NCI-H2107 treated with DMSO at 0.1 percent for 48 hours (cell line): ENCODE results near the gene ITPR1.

Experiments
- DNase-seq: peaks from one replicate; lab custom pipeline; 2025; ENCODE audit not compliant: unreplicated experiment; lab: John Stamatoyannopoulos, UW

Gene ITPR1

GRCh38 chr3:4478261-4478660 is 14.9 kb upstream of the ITPR1 start:
- DNase-seq = no peak

- no peak for DNase-seq
Measured at GRCh38 chr3:4491855-4492207, 1.3 kb upstream of the ITPR1 start.

GRCh38 chr3:4492208-4493013 is 737 bp upstream of the ITPR1 start:
- no peak for DNase-seq

GRCh38 chr3:4493941-4494894 is 1.1 kb downstream of the ITPR1 start:
- no peak for DNase-seq

- DNase-seq = no peak
Measured at GRCh38 chr3:4494895-4495264, 1.7 kb downstream of the ITPR1 start.

GRCh38 chr3:4495294-4496086 is 2.3 kb downstream of the ITPR1 start:
- DNase-seq = no peak

- DNase-seq = no peak
Measured at GRCh38 chr3:4496087-4496452, 2.9 kb downstream of the ITPR1 start.

GRCh38 chr3:4497005-4497692 is 4.0 kb downstream of the ITPR1 start:
- no peak for DNase-seq

GRCh38 chr3:4497843-4498324 is 4.7 kb downstream of the ITPR1 start:
- no peak for DNase-seq

GRCh38 chr3:4498446-4498845 is 5.3 kb downstream of the ITPR1 start:
- no peak for DNase-seq

GRCh38 chr3:4501437-4501836 is 8.3 kb downstream of the ITPR1 start:
- no peak for DNase-seq

GRCh38 chr3:4501927-4502326 is 8.8 kb downstream of the ITPR1 start:
- no peak for DNase-seq

- DNase-seq = no peak
Measured at GRCh38 chr3:4503050-4503449, 9.9 kb downstream of the ITPR1 start.

GRCh38 chr3:4504340-4505261 is 11.5 kb downstream of the ITPR1 start:
- no peak for DNase-seq

GRCh38 chr3:4505688-4506558 is 12.8 kb downstream of the ITPR1 start:
- no peak for DNase-seq

- no peak for DNase-seq
Measured at GRCh38 chr3:4506559-4507023, 13.4 kb downstream of the ITPR1 start.

GRCh38 chr3:4507024-4507596 is 14.0 kb downstream of the ITPR1 start:
- DNase-seq = no peak
